Transverse colon (tissue), 3 donors: ENCODE measurements around the gene CDK17.

ENCODE experiments used
- EP300 ChIP-seq: sonication (generic); formaldehyde crosslinking; IDR thresholded peaks from one replicate; pipeline ENCODE4 v1.6.1; 2017; ENCODE audit warnings: antibody characterized with exemption, low read depth
- POLR2AphosphoS5 ChIP-seq, 3 donors: sonication (generic); formaldehyde crosslinking; IDR thresholded peaks; one replicate each; pipeline ENCODE4 v1.6.1; 2016; ENCODE audit warnings: antibody characterized with exemption in 3 of 3

GRCh38 chr12:96360550-96360949, 39.7 kb downstream of the CDK17 start:
- no peak for TF ChIP-seq EP300
- no peak for TF ChIP-seq POLR2AphosphoS5 (IDR thresholded peaks at IDR 0.05)
